AG09309 (cell line): ENCODE results near the gene PPP4R4.

Experiments
- DNase-seq: peaks from one replicate; pipeline ENCODE4 v3.0.0-alpha.2; 2010; ENCODE audit warnings: low read depth
- H3K4me3 ChIP-seq: 2 replicates; pipeline ENCODE4 v1.5.1; 2011; ENCODE audit warnings: mild to moderate bottlenecking, low read depth, low read length, moderate library complexity; ENCODE audit not compliant: control insufficient read depth
- CTCF ChIP-seq: IDR thresholded peaks from 2 replicates; pipeline ENCODE4 v1.5.1; 2011; ENCODE audit warnings: mild to moderate bottlenecking, low read depth, low read length, inconsistent platforms; ENCODE audit not compliant: insufficient read depth, control insufficient read depth; ENCODE audit errors: missing control alignments

The PPP4R4 gene

GRCh38 chr14:94161058-94161457, 13.1 kb upstream of the PPP4R4 start:
- no peak for DNase-seq
- no peak overlapping the region for H3K4me3 ChIP-seq
- no peak for TF ChIP-seq CTCF

- TF ChIP-seq CTCF: no peak
- H3K4me3 ChIP-seq: no peak overlapping the region
- no peak for DNase-seq
Measured at GRCh38 chr14:94161981-94162380, 12.1 kb upstream of the PPP4R4 start.

- H3K4me3 ChIP-seq: no peak overlapping the region
- TF ChIP-seq CTCF: no peak
Measured at GRCh38 chr14:94162466-94162865, 11.7 kb upstream of the PPP4R4 start.

GRCh38 chr14:94163796-94164195, 10.3 kb upstream of the PPP4R4 start:
- DNase-seq: no peak
- TF ChIP-seq CTCF: no peak
- no peak overlapping the region for H3K4me3 ChIP-seq

More at GRCh38 chr14:94162466-94162865, 11.7 kb upstream of the PPP4R4 start:
- DNase-seq: no peak

GRCh38 chr14:94164685-94165431, 9.3 kb upstream of the PPP4R4 start:
- no peak overlapping the region for H3K4me3 ChIP-seq
- no peak for DNase-seq
- no peak for TF ChIP-seq CTCF

GRCh38 chr14:94165744-94166143, 8.4 kb upstream of the PPP4R4 start:
- no peak overlapping the region for H3K4me3 ChIP-seq
- no peak for TF ChIP-seq CTCF
- DNase-seq: no peak
